ENCODE measurements around the gene EBLN2. TPM values are rescaled to one million over a fixed set of nuclear protein-coding genes. Genes with fewer than 3 reads are reported as not detected.

Gene EBLN2
- total RNA-seq, 3 donors from 2014 or later = 4.2 to 12.0 (median 10.8) TPM

DNA sequence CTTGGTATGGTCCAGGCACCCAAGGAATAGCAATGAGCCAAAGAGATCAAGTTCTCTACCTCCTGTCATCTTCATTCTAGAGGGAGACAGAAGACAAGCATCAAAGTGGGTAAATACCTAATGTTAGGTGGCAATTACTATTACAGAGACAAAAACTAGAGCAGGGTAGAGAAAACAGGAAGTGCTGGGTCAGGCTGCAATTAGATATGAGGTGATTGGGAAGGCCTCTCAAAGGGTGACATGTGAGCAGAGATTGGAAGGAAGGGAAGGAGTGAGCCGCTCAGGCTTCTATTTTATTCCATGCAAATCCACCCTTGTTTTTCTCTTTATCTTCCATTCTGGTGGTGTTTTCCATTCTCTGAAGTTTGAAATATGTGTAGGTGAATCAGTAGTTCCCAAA is 37.4 kb downstream of the EBLN2 start:
- DNase-seq (ENCODE audit: low spot score in 2 of 2) = no peak
- H3K27me3 ChIP-seq = no peaks in the 10 kb centered on the region
- H3K4me1 ChIP-seq = no peaks in the 10 kb centered on the region
- peak overlapping the region in 1 of 2 donors; percentile 12 for H3K27ac ChIP-seq
- H3K9me3 ChIP-seq = no peaks in the 10 kb centered on the region
- H3K4me3 ChIP-seq = no peak overlapping the region
- no peaks in the 10 kb centered on the region for H3K36me3 ChIP-seq
- intact Hi-C loops (cut with DNase I; ENCODE audit: low total_unique reads) = no loop called here
- TF ChIP-seq POLR2A (IDR thresholded peaks at IDR 0.05) = no peak
- no peak for TF ChIP-seq POLR2AphosphoS5 (IDR thresholded peaks at IDR 0.05)
- TF ChIP-seq, protein P1, sequence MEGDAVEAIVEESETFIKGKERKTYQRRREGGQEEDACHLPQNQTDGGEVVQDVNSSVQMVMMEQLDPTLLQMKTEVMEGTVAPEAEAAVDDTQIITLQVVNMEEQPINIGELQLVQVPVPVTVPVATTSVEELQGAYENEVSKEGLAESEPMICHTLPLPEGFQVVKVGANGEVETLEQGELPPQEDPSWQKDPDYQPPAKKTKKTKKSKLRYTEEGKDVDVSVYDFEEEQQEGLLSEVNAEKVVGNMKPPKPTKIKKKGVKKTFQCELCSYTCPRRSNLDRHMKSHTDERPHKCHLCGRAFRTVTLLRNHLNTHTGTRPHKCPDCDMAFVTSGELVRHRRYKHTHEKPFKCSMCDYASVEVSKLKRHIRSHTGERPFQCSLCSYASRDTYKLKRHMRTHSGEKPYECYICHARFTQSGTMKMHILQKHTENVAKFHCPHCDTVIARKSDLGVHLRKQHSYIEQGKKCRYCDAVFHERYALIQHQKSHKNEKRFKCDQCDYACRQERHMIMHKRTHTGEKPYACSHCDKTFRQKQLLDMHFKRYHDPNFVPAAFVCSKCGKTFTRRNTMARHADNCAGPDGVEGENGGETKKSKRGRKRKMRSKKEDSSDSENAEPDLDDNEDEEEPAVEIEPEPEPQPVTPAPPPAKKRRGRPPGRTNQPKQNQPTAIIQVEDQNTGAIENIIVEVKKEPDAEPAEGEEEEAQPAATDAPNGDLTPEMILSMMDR (IDR thresholded peaks at IDR 0.05) = no peak

DNA sequence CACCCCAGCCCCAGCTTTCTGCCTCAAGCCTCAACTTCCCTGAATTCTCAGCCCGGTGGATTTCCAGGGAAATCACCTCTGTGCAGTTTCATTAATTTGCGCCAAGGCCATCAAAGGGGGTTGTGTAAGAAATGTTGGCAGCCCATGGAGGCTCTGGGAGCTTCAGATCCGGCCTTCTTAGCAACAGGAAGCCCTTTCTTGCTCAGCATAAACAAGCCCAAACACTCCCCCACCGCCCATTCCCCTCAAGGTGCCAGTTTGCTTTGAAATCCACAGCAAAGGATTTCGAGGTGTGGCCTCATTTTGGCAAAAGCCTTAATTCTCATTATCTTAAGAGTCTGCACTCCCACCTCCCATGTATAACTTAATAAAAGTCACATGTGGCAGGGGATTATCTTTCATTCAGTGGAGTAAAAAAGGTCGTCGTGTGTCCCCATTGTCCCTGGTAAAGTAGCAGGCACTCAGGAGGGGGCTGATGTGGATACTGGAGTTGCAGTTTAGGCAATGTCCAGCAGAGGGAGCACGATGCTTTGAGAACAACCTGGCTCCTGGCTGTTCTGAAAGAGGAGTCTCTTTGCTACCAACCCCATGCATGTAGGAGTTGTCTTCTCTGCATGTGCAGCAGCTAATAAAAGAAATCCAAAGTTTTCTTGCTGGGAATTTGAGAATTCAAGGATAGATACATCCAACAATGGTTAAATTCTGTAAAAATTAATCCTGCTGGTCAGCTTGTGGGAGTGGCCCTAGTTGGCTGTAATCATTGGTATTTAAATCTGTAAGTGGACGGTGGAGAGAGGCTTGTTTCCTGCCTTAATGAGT is 39.5 kb downstream of the EBLN2 start:
- H3K4me1 ChIP-seq = no peaks in the 10 kb centered on the region
- H3K27ac ChIP-seq = peak overlapping the region; percentile 54 to 58
- peak; percentile 84 to 86 for DNase-seq (ENCODE audit: low spot score in 2 of 2)
- TF ChIP-seq, protein P1 (IDR thresholded peaks at IDR 0.05) = peak; percentile 88 to 97 (median 95)
- TF ChIP-seq POLR2AphosphoS5 (IDR thresholded peaks at IDR 0.05) (no peak), POLR2A (IDR thresholded peaks at IDR 0.05) (no peak)
- H3K27me3 ChIP-seq = no peaks in the 10 kb centered on the region
- no peaks in the 10 kb centered on the region for H3K36me3 ChIP-seq
- H3K9me3 ChIP-seq = no peaks in the 10 kb centered on the region
- no peak overlapping the region for H3K4me3 ChIP-seq
- intact Hi-C loops (cut with DNase I; ENCODE audit: low total_unique reads) = no loop called here

DNA sequence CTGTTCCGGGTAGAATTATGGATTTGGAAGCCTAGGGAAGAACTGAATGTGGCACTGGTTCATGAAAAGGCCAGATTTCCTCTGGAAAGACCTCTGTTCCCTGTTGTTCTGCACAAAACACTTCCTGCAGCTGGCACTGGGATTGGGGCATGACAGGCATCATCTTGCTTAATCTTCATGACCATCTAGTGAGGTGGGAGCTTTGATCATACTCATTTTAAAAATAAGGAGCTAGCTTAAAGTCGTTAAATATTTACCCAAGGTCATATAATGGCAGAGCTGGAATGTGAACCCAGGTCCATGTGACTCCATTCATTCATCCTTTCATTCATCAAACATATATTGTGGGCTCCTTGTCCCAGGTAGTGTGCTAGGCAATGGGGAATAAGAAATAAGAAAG is 40.4 kb downstream of the EBLN2 start:
- Histone ChIP-seq H3K27ac (no peak overlapping the region), H3K9me3 (no peaks in the 10 kb centered on the region), H3K27me3 (no peaks in the 10 kb centered on the region), H3K4me1 (no peaks in the 10 kb centered on the region), H3K36me3 (no peaks in the 10 kb centered on the region), H3K4me3 (no peak overlapping the region)
- TF ChIP-seq POLR2AphosphoS5 (IDR thresholded peaks at IDR 0.05) (no peak), POLR2A (IDR thresholded peaks at IDR 0.05) (no peak)
- TF ChIP-seq, protein P1 (IDR thresholded peaks at IDR 0.05) = no peak
- no peak for DNase-seq (ENCODE audit: low spot score in 2 of 2)
- intact Hi-C loops (cut with DNase I; ENCODE audit: low total_unique reads) = no loop called here

DNA sequence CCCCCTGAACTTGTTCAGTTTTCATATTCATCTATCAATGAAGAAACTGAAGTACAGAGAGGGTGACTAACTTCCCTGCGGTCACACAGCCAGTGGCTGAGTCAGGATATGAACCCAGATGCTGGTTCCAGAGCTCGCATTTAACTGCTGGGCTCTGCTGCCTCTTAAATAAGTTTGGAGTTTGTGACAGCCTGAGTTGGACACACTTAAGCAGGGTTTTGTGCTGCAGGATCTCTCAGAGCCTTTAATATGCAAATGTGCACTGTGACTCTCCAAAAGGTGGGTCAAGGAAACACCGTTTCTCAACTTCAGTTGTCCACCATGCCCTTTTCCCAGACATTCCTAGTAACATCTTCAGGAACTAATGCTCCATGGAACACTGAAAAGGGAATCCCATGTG is 45.8 kb downstream of the EBLN2 start:
- DNase-seq (ENCODE audit: low spot score in 2 of 2) = no peak
- H3K27ac ChIP-seq = no peak overlapping the region
- no peaks in the 10 kb centered on the region for H3K4me1 ChIP-seq
- intact Hi-C loops (cut with DNase I; ENCODE audit: low total_unique reads) = no loop called here
- H3K27me3 ChIP-seq = no peaks in the 10 kb centered on the region
- TF ChIP-seq POLR2AphosphoS5 (IDR thresholded peaks at IDR 0.05) = no peak
- H3K36me3 ChIP-seq = no peaks in the 10 kb centered on the region
- no peak overlapping the region for H3K4me3 ChIP-seq
- H3K9me3 ChIP-seq = no peaks in the 10 kb centered on the region

DNA sequence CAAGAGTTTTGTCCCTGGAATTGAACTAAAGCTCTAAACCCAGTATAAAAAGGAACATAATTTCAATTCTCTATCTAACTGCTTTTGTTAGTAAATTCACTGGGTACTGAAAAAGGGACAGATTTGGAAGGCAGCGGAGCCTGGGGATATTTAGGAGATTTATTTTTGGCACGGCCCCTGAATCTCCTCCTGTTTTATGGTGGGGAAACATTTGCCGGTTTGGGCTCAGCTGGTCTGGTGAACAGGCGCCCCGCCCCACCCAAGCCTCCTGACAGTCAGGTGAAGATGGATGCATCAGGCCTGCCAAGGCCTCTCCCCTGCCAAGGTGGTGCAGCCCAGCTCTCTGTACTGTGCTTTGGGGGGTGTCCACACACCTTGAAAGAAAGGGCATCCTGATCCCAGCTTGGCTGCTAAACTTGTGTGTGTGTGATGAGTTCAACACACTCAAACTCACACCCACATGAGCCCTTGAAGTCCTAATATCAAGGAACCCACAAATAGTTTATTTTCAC is 46.3 kb downstream of the EBLN2 start:
- Histone ChIP-seq H3K9me3 (no peaks in the 10 kb centered on the region), H3K4me1 (no peaks in the 10 kb centered on the region), H3K27me3 (no peaks in the 10 kb centered on the region), H3K36me3 (no peaks in the 10 kb centered on the region), H3K27ac (no peak overlapping the region), H3K4me3 (no peak overlapping the region)
- DNase-seq (ENCODE audit: low spot score in 2 of 2) = no peak
- intact Hi-C loops (cut with DNase I; ENCODE audit: low total_unique reads) = no loop called here
- TF ChIP-seq, protein P1 (IDR thresholded peaks at IDR 0.05) = no peak
- no peak for TF ChIP-seq POLR2A (IDR thresholded peaks at IDR 0.05)
- TF ChIP-seq POLR2AphosphoS5 (IDR thresholded peaks at IDR 0.05) = no peak

Measured in breast epithelium (tissue), 4 donors.